GM06990 (cell line): ENCODE measurements around the gene PPHLN1.

Experiments used
- DNase-seq: peaks from one replicate; pipeline ENCODE4 v3.0.0-alpha.2; 2011; ENCODE audit not compliant: insufficient read length; ENCODE audit errors: extremely low read depth
- H3K27me3 ChIP-seq: replicated peaks from 2 replicates; pipeline ENCODE4 v1.6.0; 2011; ENCODE audit warnings: low read length; ENCODE audit not compliant: control insufficient read depth, insufficient read depth
- H3K36me3 ChIP-seq: 2 replicates; pipeline ENCODE4 v1.5.1; 2011; ENCODE audit warnings: low read length; ENCODE audit not compliant: control insufficient read depth, insufficient read depth
- H3K4me3 ChIP-seq: replicated peaks from 2 replicates; pipeline ENCODE4 v1.5.1; 2011; ENCODE audit warnings: low read depth, mild to moderate bottlenecking, control low read depth, low read length
- TF ChIP-seq, protein P1 (sequence below): IDR thresholded peaks from 2 replicates; pipeline ENCODE4 v1.5.1; 2011; ENCODE audit warnings: low read length, control low read depth, mild to moderate bottlenecking, inconsistent platforms; ENCODE audit not compliant: insufficient read depth, poor library complexity, severe bottlenecking

The PPHLN1 gene

DNA sequence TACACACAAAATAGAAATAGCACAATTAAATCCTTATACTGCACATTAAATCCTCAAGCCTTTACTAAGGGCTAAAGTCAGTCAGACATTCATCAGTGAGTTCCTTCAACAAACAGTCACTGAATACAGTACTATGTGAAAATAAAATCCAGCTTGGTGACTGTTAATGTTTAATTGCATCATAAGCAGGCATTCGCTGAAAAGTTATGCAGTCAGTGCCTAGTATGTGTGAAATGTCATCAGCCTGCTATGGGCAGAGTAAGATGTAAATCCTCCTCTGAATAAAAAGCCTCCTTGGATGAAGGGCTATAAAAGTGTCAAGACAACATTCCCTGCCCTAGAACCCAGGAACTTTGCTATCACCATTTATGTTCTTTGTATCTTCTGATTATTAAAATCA is 147.2 kb downstream of the PPHLN1 start:
- DNase-seq, result no peak
- TF ChIP-seq, protein P1, sequence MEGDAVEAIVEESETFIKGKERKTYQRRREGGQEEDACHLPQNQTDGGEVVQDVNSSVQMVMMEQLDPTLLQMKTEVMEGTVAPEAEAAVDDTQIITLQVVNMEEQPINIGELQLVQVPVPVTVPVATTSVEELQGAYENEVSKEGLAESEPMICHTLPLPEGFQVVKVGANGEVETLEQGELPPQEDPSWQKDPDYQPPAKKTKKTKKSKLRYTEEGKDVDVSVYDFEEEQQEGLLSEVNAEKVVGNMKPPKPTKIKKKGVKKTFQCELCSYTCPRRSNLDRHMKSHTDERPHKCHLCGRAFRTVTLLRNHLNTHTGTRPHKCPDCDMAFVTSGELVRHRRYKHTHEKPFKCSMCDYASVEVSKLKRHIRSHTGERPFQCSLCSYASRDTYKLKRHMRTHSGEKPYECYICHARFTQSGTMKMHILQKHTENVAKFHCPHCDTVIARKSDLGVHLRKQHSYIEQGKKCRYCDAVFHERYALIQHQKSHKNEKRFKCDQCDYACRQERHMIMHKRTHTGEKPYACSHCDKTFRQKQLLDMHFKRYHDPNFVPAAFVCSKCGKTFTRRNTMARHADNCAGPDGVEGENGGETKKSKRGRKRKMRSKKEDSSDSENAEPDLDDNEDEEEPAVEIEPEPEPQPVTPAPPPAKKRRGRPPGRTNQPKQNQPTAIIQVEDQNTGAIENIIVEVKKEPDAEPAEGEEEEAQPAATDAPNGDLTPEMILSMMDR, result no peak

DNA sequence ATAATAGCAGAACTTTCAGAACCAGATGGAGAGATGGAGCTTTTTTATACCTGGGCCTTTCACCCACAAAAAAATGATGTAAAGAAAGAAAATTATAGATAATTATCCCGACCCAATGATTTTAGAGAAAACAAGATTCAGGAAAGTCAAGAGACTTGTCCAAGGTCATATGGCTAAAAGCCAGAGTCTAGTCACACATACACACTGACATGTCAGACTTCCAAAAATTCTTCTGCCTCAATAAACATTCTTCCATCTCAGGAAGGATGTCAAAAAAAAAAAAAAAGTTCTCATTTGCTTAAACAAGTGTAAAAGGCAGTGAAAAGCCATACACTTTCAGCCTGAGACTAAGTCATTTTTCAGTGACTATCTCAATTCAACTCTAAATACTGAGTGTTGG is 147.6 kb downstream of the PPHLN1 start:
- H3K4me3 ChIP-seq, result no peak overlapping the region
- H3K36me3 ChIP-seq, result no peaks in the 10 kb centered on the region
- no peak for DNase-seq
- TF ChIP-seq, protein P1, result no peak
- H3K27me3 ChIP-seq, result no peaks in the 10 kb centered on the region

More for the DNA sequence above, 147.2 kb downstream of the PPHLN1 start:
- Histone ChIP-seq H3K4me3 (no peak overlapping the region), H3K27me3 (no peaks in the 10 kb centered on the region), H3K36me3 (no peaks in the 10 kb centered on the region)

DNA sequence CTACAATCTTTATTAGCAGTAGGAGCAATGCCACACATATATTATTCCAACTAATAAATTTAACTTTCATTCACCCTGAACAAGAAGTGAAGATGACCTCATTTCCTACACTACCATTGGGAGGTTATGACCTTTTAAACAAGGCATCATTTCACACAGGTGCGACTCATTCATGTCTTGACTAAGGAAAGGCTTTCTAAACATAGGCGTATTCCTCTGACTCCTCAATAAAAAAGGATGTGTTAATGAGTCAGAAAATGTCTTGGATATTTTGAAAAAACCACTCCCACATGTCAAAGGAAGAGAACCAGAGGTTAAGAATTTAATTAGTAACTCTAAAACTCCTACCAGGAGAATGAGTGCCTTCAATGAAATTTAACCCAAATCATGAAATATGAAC is 148.4 kb downstream of the PPHLN1 start:
- no peaks in the 10 kb centered on the region for H3K36me3 ChIP-seq
- peak; percentile 22 for DNase-seq
- no peak overlapping the region for H3K4me3 ChIP-seq
- TF ChIP-seq, protein P1, result no peak
- H3K27me3 ChIP-seq, result no peaks in the 10 kb centered on the region

DNA sequence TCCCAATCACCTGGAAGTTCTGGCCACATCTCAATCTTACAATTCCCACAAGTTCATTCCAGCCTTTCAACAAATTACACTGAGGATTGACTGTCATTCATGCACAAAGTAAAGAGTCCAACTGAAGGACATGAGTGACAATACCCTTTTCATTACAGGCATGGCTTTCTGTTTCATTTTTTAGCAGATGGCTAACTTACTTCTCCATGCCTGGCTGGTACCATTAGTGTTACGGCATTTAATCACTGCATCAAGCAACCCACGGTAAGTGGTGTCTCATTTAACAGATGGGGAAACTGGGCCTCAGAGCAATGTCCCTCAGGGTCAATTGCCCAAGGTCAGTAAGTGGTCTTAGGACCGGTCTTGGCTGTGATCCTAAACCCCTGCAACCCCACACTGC is 149.1 kb downstream of the PPHLN1 start:
- TF ChIP-seq, protein P1, result no peak
- peak; percentile 28 for DNase-seq
- H3K4me3 ChIP-seq, result no peak overlapping the region
- H3K36me3 ChIP-seq, result no peaks in the 10 kb centered on the region
- H3K27me3 ChIP-seq, result no peaks in the 10 kb centered on the region

DNA sequence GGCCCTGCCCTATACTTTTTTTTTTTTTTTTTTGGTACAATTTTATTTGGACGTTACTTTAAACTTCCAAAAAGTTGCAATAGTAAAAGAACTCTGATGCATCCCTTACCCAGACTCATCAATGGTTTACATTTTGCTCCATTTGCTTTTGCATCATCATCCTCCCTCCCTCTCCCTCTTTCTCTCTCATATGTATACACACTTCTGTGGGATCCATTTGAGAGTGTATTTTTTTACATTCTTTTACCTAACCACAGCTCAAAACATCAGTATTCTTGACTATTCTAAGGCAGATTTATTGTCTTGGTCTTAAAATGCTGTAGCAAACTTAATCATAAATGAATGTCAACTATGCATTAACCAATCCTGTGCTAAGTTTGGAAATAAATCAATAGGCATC is 152.0 kb downstream of the PPHLN1 start:
- no peak overlapping the region for H3K4me3 ChIP-seq
- TF ChIP-seq, protein P1, result no peak
- no peaks in the 10 kb centered on the region for H3K36me3 ChIP-seq
- DNase-seq, result no peak
- no peaks in the 10 kb centered on the region for H3K27me3 ChIP-seq

DNA sequence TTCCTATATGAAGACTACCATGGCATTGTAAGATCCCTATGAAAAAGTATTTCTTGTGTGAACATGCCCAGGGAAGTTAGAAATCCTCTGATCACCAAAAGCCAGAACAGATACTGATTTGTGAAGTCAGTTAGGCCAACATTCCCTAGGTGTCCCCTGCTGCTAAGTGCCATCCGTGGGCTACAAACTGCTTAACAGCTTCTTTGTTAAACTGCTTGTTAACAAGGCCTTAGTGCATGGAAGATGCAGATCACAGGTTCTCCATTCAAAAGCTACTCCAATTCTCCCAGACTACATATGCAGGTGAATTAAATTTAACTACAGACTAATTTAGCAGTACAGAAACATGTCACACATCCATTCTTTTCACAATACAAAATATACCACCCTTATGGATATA is 155.4 kb downstream of the PPHLN1 start:
- DNase-seq, result no peak
- TF ChIP-seq, protein P1, result no peak
- no peak overlapping the region for H3K4me3 ChIP-seq
- H3K36me3 ChIP-seq, result no peaks in the 10 kb centered on the region
- no peaks in the 10 kb centered on the region; the same call in 1 of the 2 replicates for H3K27me3 ChIP-seq
